GM18868 (cell line): ENCODE results near the gene NR6A1.
"Not testable (repeated sequence)": the region's sequence is repeated elsewhere in the genome, so short reads cannot be mapped to it uniquely, and the experiment has no call there.

ENCODE experiments used
- ATAC-seq: cut with Tn5 transposase; IDR thresholded peaks from one replicate; pipeline ENCODE4 v1.9.1; 2021; ENCODE audit warnings: mild to moderate bottlenecking, moderate library complexity; ENCODE audit not compliant: unreplicated experiment

Gene NR6A1

GRCh38 chr9:124778575-124779367 lies 7.7 kb upstream of the NR6A1 start:
- no peak for ATAC-seq

DNA sequence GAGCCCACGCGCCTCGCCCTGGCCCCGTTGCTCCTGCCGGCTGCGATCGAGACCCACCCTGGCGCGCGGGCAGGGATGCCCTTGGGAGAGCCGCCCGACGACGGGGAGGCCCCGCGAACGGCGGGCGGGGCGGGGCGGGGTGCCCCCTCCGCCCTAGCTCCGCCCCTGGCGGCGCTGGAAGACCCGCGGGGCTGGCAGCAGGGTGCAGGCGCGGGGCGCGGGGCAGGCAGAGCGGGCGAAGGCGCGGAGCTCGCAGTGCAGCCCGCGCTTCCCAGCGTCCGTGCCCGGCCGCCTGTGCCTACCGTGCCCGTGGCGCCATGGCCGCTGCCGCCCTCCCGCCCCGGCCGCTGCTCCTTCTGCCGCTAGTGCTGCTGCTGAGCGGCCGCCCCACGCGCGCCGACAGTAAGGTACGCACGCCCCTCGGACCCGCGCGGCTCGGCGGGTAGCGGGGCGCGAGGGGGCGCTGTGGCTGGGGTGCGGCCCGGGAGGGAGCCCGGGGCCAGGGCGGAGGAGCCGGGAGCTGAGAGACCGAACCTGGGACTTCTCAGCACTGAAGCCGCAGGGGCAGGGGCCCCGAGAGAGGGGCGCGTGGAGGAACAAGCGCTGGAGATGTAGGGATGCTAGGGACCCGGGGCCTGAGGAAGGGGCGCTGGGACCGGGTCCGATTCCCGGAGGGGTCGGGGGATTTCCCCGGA lies 6.0 kb upstream of the NR6A1 start, which contains the start of gene OLFML2A:
OLFML2A (plus strand) TSS at position 180 of the 695 bp plus-strand sequence; CDS start at position 318, 138 bp downstream.
- no peak for ATAC-seq

GRCh38 chr9:124776618-124776953 lies 5.5 kb upstream of the NR6A1 start:
- ATAC-seq: no peak

- no peak for ATAC-seq
Measured at GRCh38 chr9:124774129-124774978, 3.2 kb upstream of the NR6A1 start.

- ATAC-seq: no peak
Measured at GRCh38 chr9:124773473-124774128, 2.5 kb upstream of the NR6A1 start.

GRCh38 chr9:124772877-124773276 lies 1.8 kb upstream of the NR6A1 start:
- not testable (repeated sequence) for ATAC-seq

- no peak for ATAC-seq
Measured at GRCh38 chr9:124771867-124772679, 962 bp upstream of the NR6A1 start.

DNA sequence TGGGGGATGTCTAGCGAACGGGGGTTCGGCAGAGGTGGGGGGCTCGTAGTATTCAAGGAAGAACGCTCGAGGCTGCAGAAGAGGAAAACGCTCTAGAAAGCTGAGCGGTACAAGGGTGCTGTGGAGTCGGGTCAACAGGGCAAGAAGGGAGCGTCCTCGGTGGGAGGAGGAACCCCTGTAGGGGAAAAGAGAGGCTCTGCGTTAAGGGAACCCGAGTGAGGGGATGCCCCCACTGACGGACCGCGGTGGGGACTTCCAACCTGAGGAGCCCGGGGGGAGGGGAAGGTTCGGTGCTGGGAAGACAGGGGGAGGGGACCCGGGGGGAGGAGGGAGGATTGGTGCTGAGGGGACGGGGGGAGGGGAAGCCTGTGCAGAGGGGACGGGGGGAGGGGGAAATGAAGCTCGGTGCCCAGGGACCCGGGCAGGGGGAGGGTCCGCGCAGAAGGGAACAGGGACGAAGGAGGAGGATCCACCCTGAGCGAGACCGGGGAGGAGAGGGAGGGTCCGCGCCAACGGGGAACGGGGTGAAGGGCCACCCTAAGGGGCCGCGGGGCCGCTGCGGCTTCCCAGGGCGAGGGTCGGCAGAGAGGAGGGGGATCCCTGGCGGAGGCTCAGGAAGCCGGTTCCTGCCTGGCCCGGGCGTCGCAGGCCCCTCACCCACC lies 621 bp downstream of the NR6A1 start:
- ATAC-seq: no peak

DNA sequence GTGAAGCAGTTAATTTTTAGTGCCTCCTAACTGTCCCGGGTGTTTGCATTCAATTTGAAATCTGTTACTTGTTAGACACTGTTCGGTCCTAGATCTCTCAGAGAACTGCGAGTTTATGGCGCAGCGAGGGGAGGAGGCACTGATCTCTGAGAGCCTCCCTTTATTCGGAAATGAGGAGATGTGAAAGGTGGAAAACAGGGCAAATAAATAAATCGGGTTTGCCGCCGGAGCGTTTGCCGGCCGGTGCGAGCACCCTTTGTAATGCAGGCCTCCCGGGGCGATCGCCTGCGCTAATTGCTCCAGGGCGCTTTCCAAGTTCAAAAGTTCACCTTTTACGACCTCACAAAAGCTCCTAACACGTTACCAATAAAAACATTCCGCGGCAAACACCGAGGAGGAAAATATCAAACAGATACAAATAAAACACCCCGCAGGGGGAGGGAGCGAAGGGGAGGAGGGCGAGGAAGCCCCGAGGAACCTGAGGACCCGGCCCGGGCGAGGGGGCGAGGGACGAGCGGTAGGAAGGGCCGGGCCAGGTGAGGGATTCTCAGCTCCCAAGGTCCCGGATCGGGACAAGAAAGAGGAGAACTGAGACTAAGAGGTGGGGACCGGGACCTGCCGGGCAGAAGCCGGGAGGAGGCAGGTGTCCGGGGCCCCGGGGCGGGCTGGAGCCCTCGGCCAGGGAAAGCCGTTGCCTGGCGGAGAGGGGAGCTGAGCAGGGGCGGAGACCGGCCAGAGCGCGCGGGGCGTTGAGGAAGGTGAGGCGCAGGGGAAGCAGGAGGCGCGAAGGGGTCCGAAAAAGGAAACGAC lies 1.4 kb downstream of the NR6A1 start:
- no peak for ATAC-seq

GRCh38 chr9:124768750-124769548 lies 2.2 kb downstream of the NR6A1 start:
- ATAC-seq: no peak

- no peak for ATAC-seq
Measured at GRCh38 chr9:124768334-124768733, 2.8 kb downstream of the NR6A1 start.

- no peak for ATAC-seq
Measured at GRCh38 chr9:124767821-124768220, 3.3 kb downstream of the NR6A1 start.

GRCh38 chr9:124766815-124767554 lies 4.1 kb downstream of the NR6A1 start:
- ATAC-seq: no peak

GRCh38 chr9:124766326-124766725 lies 4.8 kb downstream of the NR6A1 start:
- no peak for ATAC-seq

DNA sequence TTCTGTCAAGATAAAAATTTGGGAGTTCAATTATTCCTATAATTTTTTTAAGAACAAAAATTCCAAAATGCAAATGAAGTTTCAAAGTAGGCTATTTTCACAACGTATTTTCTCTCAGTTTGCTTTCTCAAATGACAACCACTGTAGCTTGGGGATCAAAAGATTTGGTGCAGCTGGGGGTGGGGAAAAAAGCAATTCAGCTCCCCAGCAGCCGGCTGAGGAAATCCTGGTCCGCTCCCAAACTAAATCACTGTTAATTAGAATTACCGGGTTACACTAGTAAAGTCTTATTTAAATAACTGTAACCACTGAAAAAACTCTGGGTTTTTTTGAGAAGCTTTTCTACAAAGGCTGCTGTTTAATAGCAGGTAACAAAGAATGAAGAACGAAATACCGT lies 5.7 kb downstream of the NR6A1 start:
- no peak for ATAC-seq

DNA sequence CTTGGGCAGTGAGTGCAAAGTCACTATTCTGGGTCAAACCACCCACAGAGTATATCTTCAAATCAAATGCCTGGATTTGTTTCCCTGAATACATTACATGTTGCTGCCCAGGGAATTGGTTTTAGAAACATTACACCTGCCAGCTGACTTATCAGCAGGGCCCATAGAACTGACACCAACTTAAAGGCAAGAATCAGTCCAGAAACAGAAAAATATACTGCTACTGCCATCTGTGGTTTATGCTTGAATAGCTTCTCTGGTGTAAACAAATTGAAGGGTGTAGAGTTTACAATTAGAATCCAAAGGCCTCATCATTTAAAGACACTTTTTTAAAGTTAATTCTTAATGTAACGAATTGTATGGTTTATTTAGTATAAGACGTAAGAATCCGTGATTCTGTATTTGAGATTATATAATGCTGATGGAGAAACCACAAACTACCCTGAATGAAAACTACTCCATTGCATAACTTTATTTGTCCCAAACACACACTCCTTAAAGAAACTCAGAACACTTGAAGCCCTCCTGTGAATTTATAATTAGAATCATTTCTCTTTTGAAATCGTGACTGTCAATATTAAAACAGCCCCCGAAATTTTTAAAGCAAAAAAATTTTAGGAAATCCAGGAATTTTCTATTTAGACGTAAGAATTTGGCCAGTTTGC lies 6.2 kb downstream of the NR6A1 start:
- ATAC-seq: peak; percentile 58

DNA sequence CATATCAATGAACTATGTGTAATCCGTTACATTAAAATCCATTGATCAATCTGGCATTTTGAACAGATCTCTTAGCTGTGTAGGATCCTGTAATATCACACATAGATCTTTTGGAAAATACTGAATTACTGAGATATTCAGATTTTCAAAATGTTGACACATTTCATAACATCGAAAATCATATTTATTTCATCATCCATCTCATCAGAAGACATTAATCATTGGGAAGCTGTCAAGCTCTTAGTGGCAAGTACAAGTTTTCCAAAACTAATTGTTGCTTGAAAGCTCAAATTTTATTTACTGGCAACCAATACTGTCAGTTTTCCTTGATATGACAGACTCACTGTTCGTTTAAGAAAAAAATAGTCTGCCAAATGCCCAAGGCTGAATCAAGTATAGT lies 8.5 kb downstream of the NR6A1 start:
- no peak for ATAC-seq
